TTC549 (cell line): Measurements from ENCODE around the gene PNPLA5.
"Not testable (repeated sequence)": the region's sequence is repeated elsewhere in the genome, so short reads cannot be mapped to it uniquely, and the experiment has no call there.

Experiments used
- FAIRE-seq: peaks from 2 replicates; lab custom pipeline; 2012; peaks lifted over from hg19 to GRCh38; lab: Jason Lieb, UNC

Gene PNPLA5

GRCh38 chr22:43891360-43892182, at the start of gene PNPLA5:
TSS of gene PNPLA5 (minus strand) at chr22:43892013. CDS start at chr22:43891880, 133 bp downstream.
- FAIRE-seq: no peak

DNA sequence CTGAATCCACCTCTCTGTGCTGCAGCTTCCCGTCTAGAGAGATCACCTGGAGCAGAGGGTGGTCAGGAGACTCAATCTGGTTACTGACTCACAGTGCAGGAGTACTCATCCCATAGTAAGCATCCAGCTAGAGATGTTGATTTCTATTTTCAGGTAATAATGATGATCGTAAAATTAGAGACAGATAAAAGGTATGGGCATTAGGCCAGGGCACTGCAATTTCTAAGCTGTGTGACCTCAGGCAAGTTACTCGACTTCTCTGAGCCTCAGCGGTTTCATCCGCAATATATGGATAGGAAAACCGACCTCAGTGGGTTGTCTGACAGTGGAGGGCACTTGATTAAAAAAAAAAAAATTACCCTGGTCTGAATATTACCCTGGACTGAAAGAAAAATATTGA, 49.6 kb upstream of the PNPLA5 start:
- FAIRE-seq: no peak

GRCh38 chr22:43931771-43932170, 40.0 kb upstream of the PNPLA5 start:
- no peak for FAIRE-seq

DNA sequence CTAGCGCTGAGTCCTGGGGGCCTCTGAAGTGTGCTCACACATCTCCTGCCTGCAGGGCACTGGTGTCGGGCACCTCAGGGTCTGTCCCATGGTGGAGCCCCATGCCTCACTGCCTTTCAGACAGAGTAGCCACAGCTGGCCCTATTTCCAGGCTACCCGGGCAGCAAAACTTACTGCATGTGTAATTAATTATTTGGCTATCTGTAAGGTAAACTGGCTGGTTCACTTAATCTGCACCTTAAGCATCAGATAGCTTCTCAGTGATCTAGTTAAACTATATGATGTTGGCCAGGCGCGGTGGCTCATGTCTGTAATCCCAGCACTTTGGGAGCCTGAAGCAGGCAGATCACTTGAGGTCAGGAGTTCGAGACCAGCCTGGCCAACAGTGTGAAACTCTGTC, 37.1 kb upstream of the PNPLA5 start:
- no peak for FAIRE-seq

DNA sequence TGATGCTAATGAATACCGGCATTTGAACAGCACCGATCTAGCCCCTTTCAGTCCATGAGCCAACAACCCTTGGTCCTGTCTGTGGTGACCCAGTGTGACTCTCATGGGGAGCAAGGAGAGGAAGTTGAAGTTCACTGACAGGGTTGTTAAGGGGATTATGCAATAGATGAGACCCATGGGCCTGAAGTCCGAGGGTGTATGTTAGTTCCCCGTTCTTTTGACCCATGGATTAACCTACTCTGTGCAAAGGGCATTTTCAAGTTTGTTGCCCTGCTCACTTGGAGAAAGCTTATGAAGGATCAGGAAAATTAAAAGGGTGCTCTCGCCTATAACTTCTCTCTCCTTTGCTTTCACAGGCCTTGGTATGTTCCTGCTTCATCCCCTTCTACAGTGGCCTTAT, 36.7 kb upstream of the PNPLA5 start:
- no peak for FAIRE-seq

DNA sequence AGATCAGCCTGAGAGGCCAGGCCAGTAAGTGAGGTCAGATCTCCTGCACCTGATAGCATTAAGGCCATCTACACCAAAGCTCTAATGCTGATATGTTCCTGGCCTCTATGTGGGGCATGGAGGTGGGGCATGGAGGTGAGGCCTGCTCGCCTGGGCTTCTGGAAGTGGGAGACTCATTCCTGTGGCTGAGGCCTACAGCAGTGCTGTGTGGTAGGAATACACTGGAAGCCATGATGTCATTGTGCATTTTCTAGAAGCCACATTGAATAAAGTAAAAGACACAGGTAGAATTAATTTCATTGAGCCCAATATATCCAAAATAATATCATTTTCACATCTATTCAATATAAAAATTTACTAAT, 34.5 kb upstream of the PNPLA5 start:
- FAIRE-seq: no peak

GRCh38 chr22:43925433-43926348, 33.9 kb upstream of the PNPLA5 start:
- FAIRE-seq: no peak

DNA sequence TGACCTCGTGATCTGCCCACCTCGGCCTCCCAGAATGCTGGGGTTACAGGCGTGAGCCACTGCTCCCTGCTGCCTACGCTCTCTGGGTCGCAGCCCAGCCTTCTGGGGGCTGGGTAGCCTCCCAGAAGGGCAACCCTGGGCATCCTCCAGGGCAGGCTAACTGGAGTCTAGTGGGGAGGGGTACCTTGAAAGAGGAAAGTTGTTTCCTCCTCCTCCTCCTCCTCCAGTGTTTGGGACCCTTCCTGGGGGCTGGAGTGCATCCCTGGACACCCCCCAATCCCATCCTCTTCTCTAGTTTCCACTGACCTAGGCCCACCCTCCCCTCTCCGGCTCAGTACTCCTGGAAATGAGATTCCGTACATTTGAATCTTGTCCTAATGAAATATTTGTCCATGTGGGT, 33.1 kb upstream of the PNPLA5 start:
- FAIRE-seq: no peak

GRCh38 chr22:43923631-43924464, 32.0 kb upstream of the PNPLA5 start, which contains the start of gene PNPLA3:
TSS of gene PNPLA3 (plus strand) at chr22:43923805. CDS start at chr22:43923912, 107 bp downstream.
- no peak for FAIRE-seq

GRCh38 chr22:43923191-43923590, 31.4 kb upstream of the PNPLA5 start:
- no peak for FAIRE-seq

GRCh38 chr22:43922123-43922522, 30.3 kb upstream of the PNPLA5 start:
- no peak for FAIRE-seq

DNA sequence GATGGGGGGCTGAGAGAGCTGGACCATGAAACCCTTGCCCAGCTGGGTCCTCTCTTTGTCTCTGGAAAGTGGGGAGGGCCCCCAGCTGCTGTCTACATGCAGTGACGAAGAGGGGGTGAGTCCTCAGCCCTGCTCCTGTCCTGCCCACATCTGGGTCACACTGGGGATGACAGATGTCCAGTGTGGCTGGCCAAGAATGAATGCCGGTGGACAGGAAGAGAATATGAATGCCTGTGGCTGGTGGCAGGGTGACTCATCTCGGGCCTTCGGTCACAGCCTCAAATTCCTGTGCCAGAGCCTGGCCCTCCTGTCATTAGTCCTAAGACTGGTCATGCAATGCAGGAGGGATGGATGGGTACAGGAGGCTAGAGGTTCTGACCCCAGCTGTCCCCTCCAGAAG, 29.6 kb upstream of the PNPLA5 start:
- FAIRE-seq: no peak

- FAIRE-seq: no peak
Observed at GRCh38 chr22:43919106-43919973, 27.5 kb upstream of the PNPLA5 start.

DNA sequence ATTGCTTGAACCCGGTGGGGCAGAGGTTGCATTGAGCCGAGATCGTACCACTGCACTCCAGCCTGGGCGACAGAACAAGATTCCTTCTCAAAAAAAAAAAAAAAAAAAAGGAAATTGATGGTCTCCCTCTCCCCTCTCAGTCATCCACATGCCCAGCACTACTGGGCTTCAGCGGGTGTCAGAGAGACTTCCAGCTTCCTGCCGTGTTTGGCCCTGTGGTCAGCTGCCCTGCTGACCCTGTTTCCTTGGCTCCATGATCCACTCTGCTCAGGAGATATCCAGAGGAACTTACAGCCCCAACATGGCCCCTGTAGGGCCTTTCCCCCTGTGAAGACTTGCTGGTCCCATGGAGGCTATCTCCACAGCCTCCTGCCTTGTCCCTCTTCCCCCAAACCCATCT, 25.7 kb upstream of the PNPLA5 start:
- FAIRE-seq: no peak

DNA sequence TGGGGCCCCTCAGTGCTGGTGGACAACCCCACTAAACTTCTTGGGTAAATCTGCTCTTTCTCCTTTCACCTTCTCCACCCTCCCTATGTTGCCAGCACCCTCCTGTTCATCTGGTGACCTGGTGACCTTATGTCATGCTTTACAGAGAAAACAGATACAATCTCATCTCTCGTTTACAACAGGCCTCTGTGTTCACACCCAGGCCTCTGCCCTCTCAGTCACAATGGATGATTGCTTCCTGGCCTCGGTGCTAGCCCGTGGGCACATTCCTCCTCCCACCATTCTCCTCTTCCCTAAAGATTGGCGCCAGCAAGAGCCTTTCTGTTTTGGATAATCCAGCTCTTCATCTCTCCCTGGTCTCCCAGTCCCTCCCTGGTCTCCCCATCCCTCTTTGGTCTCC, 19.5 kb upstream of the PNPLA5 start:
- FAIRE-seq: no peak

GRCh38 chr22:43910178-43910695, 18.4 kb upstream of the PNPLA5 start:
- FAIRE-seq: no peak

DNA sequence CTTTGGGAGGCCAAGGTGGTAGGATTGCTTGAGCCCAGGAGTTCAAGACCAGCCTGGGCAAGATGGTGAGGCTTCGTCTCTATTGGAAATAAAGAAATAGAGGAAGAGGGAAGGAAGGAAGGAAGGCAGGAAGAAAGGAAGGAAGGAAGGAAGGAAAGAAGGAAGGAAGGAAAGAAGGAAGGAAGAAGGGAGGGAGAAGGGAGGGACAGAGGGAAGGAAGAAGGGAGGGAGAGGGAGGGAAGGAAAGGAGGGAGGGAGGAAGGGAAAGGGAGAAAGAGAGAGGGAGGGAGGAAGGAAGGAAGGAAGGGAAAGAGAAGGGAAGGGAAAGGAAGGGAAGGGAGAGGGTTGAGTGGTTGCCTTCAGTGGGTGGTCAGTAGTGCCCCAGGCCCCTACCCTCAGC, 17.9 kb upstream of the PNPLA5 start:
- FAIRE-seq: no peak

GRCh38 chr22:43905681-43906080, 13.9 kb upstream of the PNPLA5 start:
- FAIRE-seq: no peak

GRCh38 chr22:43904412-43904811, 12.6 kb upstream of the PNPLA5 start:
- not testable (repeated sequence) for FAIRE-seq

GRCh38 chr22:43903033-43903432, 11.2 kb upstream of the PNPLA5 start:
- not testable (repeated sequence) for FAIRE-seq
